Measurements from ENCODE around the gene PPP2R3B.

DNA sequence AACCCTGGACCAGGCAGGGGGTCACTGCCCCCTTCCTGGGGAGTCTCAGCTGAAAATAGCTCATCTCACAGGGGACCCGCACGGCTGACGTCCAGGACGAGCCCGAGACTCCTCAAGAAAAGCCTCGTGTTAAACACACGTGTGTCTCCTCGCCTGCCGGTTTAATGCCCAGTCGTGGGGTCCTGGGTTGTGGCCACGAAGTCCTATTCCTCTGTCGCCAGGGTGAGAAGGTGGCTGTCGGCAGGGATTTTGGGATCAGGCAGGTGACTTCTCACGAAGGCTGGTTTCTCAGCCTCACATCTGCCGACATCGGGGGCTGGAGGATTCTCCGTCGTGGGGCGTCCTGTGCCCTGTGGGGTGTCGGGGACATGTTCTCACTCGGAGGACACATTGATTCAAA lies 44.3 kb upstream of the PPP2R3B start:
- TF ChIP-seq, protein P1, sequence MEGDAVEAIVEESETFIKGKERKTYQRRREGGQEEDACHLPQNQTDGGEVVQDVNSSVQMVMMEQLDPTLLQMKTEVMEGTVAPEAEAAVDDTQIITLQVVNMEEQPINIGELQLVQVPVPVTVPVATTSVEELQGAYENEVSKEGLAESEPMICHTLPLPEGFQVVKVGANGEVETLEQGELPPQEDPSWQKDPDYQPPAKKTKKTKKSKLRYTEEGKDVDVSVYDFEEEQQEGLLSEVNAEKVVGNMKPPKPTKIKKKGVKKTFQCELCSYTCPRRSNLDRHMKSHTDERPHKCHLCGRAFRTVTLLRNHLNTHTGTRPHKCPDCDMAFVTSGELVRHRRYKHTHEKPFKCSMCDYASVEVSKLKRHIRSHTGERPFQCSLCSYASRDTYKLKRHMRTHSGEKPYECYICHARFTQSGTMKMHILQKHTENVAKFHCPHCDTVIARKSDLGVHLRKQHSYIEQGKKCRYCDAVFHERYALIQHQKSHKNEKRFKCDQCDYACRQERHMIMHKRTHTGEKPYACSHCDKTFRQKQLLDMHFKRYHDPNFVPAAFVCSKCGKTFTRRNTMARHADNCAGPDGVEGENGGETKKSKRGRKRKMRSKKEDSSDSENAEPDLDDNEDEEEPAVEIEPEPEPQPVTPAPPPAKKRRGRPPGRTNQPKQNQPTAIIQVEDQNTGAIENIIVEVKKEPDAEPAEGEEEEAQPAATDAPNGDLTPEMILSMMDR (IDR thresholded peaks at IDR 0.05) = no peak
- TF ChIP-seq EZH2phosphoT487 (IDR thresholded peaks at IDR 0.05) (no peak), EZH2 (IDR thresholded peaks at IDR 0.05) (no peak)
